GM10248 (cell line): ENCODE measurements around the gene LMCD1.

Source experiments
- CTCF ChIA-PET: fragments of 300-600 bp; sonication (Branson Sonifier 250); formaldehyde crosslinking; extraction: SDS; loops from one replicate; lab custom pipeline; 2021; ENCODE audit warnings: antibody characterized with exemption; lab: Yijun Ruan, JAX
- POLR2A ChIA-PET: fragments of 350-650 bp; sonication (Branson Sonifier 250); formaldehyde crosslinking; extraction: SDS; loops from one replicate; lab custom pipeline; 2020; ENCODE audit warnings: antibody characterized with exemption; lab: Yijun Ruan, JAX
- DNase-seq: peaks from one replicate; pipeline ENCODE4 v3.0.0; 2012; ENCODE audit errors: extremely low spot score
- CTCF ChIP-seq: IDR thresholded peaks from 2 replicates; pipeline ENCODE4 v1.5.1; 2012; ENCODE audit warnings: mild to moderate bottlenecking, low read depth; ENCODE audit errors: extremely low read depth, missing control alignments, control extremely low read depth

The LMCD1 gene

GRCh38 chr3:8518138-8518537 is 16.5 kb downstream of the LMCD1 start:
- ChIA-PET CTCF (interaction anchor here (1.5 to 3.1 kb wide), 2 partner anchors 12 to 18 kb away, joined by 3 to 10 read pairs; no protein-coding TSS in a partner anchor), POLR2A (no interaction called here)
- DNase-seq: no peak
- no peak for TF ChIP-seq CTCF

- CTCF ChIA-PET: interaction anchor here (0.6 to 3.1 kb wide), 3 partner anchors 13 to 17 kb away, joined by 3 to 10 read pairs (median 5); partner anchors contain the start of gene LMCD1
- no peak for DNase-seq
- POLR2A ChIA-PET: no interaction called here
- TF ChIP-seq CTCF: no peak
Measured at GRCh38 chr3:8519156-8519555, 17.5 kb downstream of the LMCD1 start.

GRCh38 chr3:8519774-8520448 is 18.3 kb downstream of the LMCD1 start:
- ChIA-PET CTCF (interaction anchor here (3.1 kb wide), 1 partner anchor 14 kb away, joined by 10 read pairs; no protein-coding TSS in a partner anchor), POLR2A (no interaction called here)
- DNase-seq: no peak
- TF ChIP-seq CTCF: no peak

- POLR2A ChIA-PET: no interaction called here
- no peak for TF ChIP-seq CTCF
- CTCF ChIA-PET: no interaction called here
- DNase-seq: no peak
Measured at GRCh38 chr3:8520816-8521403, 19.3 kb downstream of the LMCD1 start.

- DNase-seq: no peak
- ChIA-PET POLR2A (no interaction called here), CTCF (interaction anchor here (1.2 to 1.9 kb wide), 2 partner anchors 15 to 18 kb away, joined by 3 to 4 read pairs; no protein-coding TSS in a partner anchor)
- TF ChIP-seq CTCF: no peak
Measured at GRCh38 chr3:8523041-8523440, 21.4 kb downstream of the LMCD1 start.

- ChIA-PET POLR2A (no interaction called here), CTCF (interaction anchor here (0.8 to 1.9 kb wide), 3 partner anchors 12 to 19 kb away, joined by 3 to 4 read pairs (median 3); no protein-coding TSS in a partner anchor)
- TF ChIP-seq CTCF: no peak
- no peak for DNase-seq
Measured at GRCh38 chr3:8524249-8524648, 22.6 kb downstream of the LMCD1 start.
